ENCODE measurements around the gene MAN2B1. TPM values are rescaled to one million over a fixed set of nuclear protein-coding genes. Genes with fewer than 3 reads are reported as not detected.
A peak's percentile ranks its signal among the peaks of the same experiment; 100 is the strongest.

The MAN2B1 gene
- total and polyA plus RNA-seq, 7 experiments from 2014 or later, result 40.6 to 215 (median 122) TPM

- no peaks in the 10 kb centered on the region for H3K27me3 ChIP-seq (ENCODE audit: control insufficient read depth in 2 of 2, insufficient read depth in 2 of 2, low read length in 2 of 2)
- Mint-ChIP-seq H3K36me3 (peaks cover 0 to 41% (median 4%) of the 10 kb centered on the region in 5 donors), H3K27ac (no peak overlapping the region), H3K9me3 (no peaks in the 10 kb centered on the region), H3K4me1 (no peaks in the 10 kb centered on the region), H3K27me3 (no peaks in the 10 kb centered on the region), H3K4me3 (no peak overlapping the region)
- peaks cover 0 to 75% (median 14%) of the 10 kb centered on the region in 3 experiments for H3K36me3 ChIP-seq (ENCODE audit: control insufficient read depth in 2 of 3, insufficient read depth in 3 of 3, low read length in 3 of 3)
- ATAC-seq (no peak), DNase-seq (no peak)
- H3K4me1 ChIP-seq (ENCODE audit: control insufficient read depth in 2 of 2, insufficient read depth in 2 of 2, low read length in 2 of 2), result no peaks in the 10 kb centered on the region
- H3K27ac ChIP-seq (ENCODE audit: low read depth, low read length), result no peak overlapping the region
- POLR2A ChIA-PET, result interaction anchor here (0.6 to 0.8 kb wide), 3 partner anchors 12 to 188 kb away, joined by 3 to 7 read pairs (median 4); partner anchors contain the start of gene FBXW9
- intact Hi-C loops (cut with micrococcal nuclease), result no loop called here
- CTCF ChIA-PET, result interaction anchor here (0.6 to 1.5 kb wide), 3 partner anchors 51 to 259 kb away, joined by 3 to 5 read pairs (median 4); no protein-coding TSS in a partner anchor
- no peaks in the 10 kb centered on the region for H3K9me3 ChIP-seq (ENCODE audit: control insufficient read depth in 2 of 3, low read length in 3 of 3)
- no peak overlapping the region for H3K4me3 ChIP-seq (ENCODE audit: low read length)
Observed at GRCh38 chr19:12708641-12709040, 42.1 kb upstream of the MAN2B1 start.

DNA sequence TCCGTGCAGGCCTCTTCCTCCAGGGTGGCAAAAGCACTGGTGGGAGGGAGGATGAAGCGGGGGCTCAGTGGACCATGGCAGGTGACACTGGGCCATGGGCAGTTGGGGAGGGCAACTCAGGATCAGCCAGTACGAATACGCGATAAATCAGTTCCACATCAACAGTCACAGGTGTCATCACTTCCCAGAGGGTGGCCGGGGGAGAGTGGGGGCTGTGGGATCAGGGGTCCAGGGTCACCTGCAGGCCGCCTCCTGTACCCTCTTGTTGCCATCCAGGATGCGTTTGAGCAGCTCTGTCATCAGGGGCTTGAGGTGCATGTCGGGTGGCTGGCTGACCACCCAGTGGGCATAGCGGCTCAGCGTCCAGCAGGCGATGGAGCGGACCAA, 39.8 kb upstream of the MAN2B1 start:
- H3K27ac Mint-ChIP-seq, result no peak overlapping the region

DNA sequence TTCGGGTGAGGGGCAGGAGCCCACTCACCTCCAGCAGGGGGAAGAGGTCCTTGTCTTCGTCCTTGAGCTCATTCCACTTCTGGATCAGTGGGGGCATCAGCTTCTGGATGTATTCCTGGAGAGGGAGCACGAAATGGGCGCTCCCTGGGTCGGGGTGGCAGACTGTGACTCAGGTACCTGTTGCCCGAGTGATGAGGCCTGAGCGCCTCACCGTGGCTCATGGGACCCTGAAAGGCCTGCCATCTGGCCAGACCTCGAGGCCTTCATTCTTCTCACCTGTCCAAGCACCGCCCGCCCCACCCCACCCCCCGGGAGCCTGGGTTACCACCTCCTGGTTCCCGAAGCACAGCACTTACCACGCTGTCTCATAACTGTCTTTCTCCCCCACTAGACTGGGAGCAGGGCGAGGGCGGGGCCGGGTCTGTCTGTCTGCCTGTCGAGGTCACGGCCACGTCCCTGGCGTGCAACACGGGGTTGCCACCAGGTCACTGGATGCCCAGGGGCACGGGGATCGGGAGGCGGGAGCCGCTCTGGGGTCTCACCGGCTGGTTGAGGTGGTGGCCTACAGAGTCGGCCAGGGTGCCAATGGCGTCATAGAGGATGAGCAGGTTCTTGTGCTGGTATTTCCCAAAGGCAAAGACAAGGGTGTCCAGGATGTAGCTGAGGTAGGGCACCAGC, 39.3 kb upstream of the MAN2B1 start:
- no peak for DNase-seq
- H3K4me3 ChIP-seq (ENCODE audit: low read length), result no peak overlapping the region
- ChIA-PET POLR2A (interaction anchor here (1.4 kb wide), 1 partner anchor 9 kb away, joined by 3 read pairs; the partner anchor contains the start of gene FBXW9), CTCF (no interaction called here)
- Mint-ChIP-seq H3K36me3 (peaks cover 0 to 31% (median 4%) of the 10 kb centered on the region in 5 donors), H3K9me3 (no peaks in the 10 kb centered on the region), H3K27ac (no peak overlapping the region), H3K27me3 (no peaks in the 10 kb centered on the region), H3K4me1 (peaks cover 0 to 4% (median 0%) of the 10 kb centered on the region in 7 donors), H3K4me3 (no peak overlapping the region)
- no peaks in the 10 kb centered on the region for H3K4me1 ChIP-seq (ENCODE audit: control insufficient read depth in 2 of 2, insufficient read depth in 2 of 2, low read length in 2 of 2)
- intact Hi-C loops (cut with micrococcal nuclease), result no loop called here
- no peaks in the 10 kb centered on the region for H3K9me3 ChIP-seq (ENCODE audit: control insufficient read depth in 2 of 3, low read length in 3 of 3)
- H3K36me3 ChIP-seq (ENCODE audit: control insufficient read depth in 2 of 3, insufficient read depth in 3 of 3, low read length in 3 of 3), result peaks cover 0 to 87% (median 16%) of the 10 kb centered on the region in 3 experiments
- H3K27ac ChIP-seq (ENCODE audit: low read depth, low read length), result no peak overlapping the region
- H3K27me3 ChIP-seq (ENCODE audit: control insufficient read depth in 2 of 2, insufficient read depth in 2 of 2, low read length in 2 of 2), result no peaks in the 10 kb centered on the region
- ATAC-seq, result no peak

More for the DNA sequence above, 39.8 kb upstream of the MAN2B1 start:
- Mint-ChIP-seq H3K36me3 (peaks cover 0 to 36% (median 4%) of the 10 kb centered on the region in 5 donors), H3K27me3 (no peaks in the 10 kb centered on the region), H3K4me1 (peaks cover 0 to 4% (median 0%) of the 10 kb centered on the region in 7 donors), H3K4me3 (no peak overlapping the region), H3K9me3 (no peaks in the 10 kb centered on the region)
- no peak for ATAC-seq
- no peaks in the 10 kb centered on the region for H3K27me3 ChIP-seq (ENCODE audit: control insufficient read depth in 2 of 2, insufficient read depth in 2 of 2, low read length in 2 of 2)
- no peaks in the 10 kb centered on the region for H3K4me1 ChIP-seq (ENCODE audit: control insufficient read depth in 2 of 2, insufficient read depth in 2 of 2, low read length in 2 of 2)
- intact Hi-C loops (cut with micrococcal nuclease), result no loop called here
- no peak overlapping the region for H3K4me3 ChIP-seq (ENCODE audit: low read length)
- ChIA-PET CTCF (no interaction called here), POLR2A (no interaction called here)
- H3K36me3 ChIP-seq (ENCODE audit: control insufficient read depth in 2 of 3, insufficient read depth in 3 of 3, low read length in 3 of 3), result peaks cover 0 to 86% (median 17%) of the 10 kb centered on the region in 3 experiments
- H3K27ac ChIP-seq (ENCODE audit: low read depth, low read length), result no peak overlapping the region
- no peaks in the 10 kb centered on the region for H3K9me3 ChIP-seq (ENCODE audit: control insufficient read depth in 2 of 3, low read length in 3 of 3)
- no peak for DNase-seq

GRCh38 chr19:12705169-12705568, 38.6 kb upstream of the MAN2B1 start:
- H3K36me3 ChIP-seq (ENCODE audit: control insufficient read depth in 2 of 3, insufficient read depth in 3 of 3, low read length in 3 of 3), result peaks cover 0 to 85% (median 12%) of the 10 kb centered on the region in 3 experiments
- no peak for ATAC-seq

DNA sequence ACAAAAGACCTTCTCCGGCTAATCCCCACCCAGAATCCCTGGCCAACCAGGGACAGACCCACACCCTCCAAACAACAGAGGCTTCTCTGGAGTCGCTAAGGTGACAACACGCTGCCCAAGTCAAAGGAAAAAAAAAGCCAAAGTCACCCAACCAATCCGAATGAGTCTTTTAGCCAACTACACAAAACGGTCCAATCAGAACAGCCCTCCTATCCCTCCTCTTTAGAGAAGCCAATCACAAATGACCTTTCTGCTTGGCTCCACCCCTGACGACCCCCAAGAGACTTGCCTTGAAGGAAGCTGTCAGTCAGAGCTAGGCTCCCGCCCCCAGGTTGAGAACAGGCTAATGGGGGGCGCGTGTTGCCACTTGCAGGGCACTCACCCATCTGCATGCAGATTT, 36.5 kb upstream of the MAN2B1 start:
- Mint-ChIP-seq H3K4me1 (peaks cover 0 to 7% (median 3%) of the 10 kb centered on the region in 7 donors), H3K9me3 (no peaks in the 10 kb centered on the region), H3K27ac (peak overlapping the region in 1 of 9 donors; percentile 19), H3K27me3 (no peaks in the 10 kb centered on the region), H3K36me3 (peaks cover 0 to 25% (median 4%) of the 10 kb centered on the region in 5 donors), H3K4me3 (no peak overlapping the region)
- peaks cover 0 to 73% (median 11%) of the 10 kb centered on the region in 3 experiments for H3K36me3 ChIP-seq (ENCODE audit: control insufficient read depth in 2 of 3, insufficient read depth in 3 of 3, low read length in 3 of 3)
- ChIA-PET POLR2A (no interaction called here), CTCF (interaction anchor here (0.6 kb wide), 1 partner anchor 39 kb away, joined by 5 read pairs; no protein-coding TSS in a partner anchor)
- no peak overlapping the region for H3K27ac ChIP-seq (ENCODE audit: low read depth, low read length)
- no peak overlapping the region for H3K4me3 ChIP-seq (ENCODE audit: low read length)
- no peaks in the 10 kb centered on the region for H3K9me3 ChIP-seq (ENCODE audit: control insufficient read depth in 2 of 3, low read length in 3 of 3)
- ATAC-seq, result no peak
- no peak for DNase-seq
- H3K27me3 ChIP-seq (ENCODE audit: control insufficient read depth in 2 of 2, insufficient read depth in 2 of 2, low read length in 2 of 2), result no peaks in the 10 kb centered on the region
- no peaks in the 10 kb centered on the region for H3K4me1 ChIP-seq (ENCODE audit: control insufficient read depth in 2 of 2, insufficient read depth in 2 of 2, low read length in 2 of 2)
- intact Hi-C loops (cut with micrococcal nuclease), result no loop called here

More at GRCh38 chr19:12705169-12705568, 38.6 kb upstream of the MAN2B1 start:
- no peaks in the 10 kb centered on the region for H3K9me3 Mint-ChIP-seq
- Histone ChIP-seq H3K27me3 (ENCODE audit: control insufficient read depth in 2 of 2, insufficient read depth in 2 of 2, low read length in 2 of 2) (no peaks in the 10 kb centered on the region), H3K9me3 (ENCODE audit: control insufficient read depth in 2 of 3, low read length in 3 of 3) (no peaks in the 10 kb centered on the region), H3K4me1 (ENCODE audit: control insufficient read depth in 2 of 2, insufficient read depth in 2 of 2, low read length in 2 of 2) (no peaks in the 10 kb centered on the region), H3K27ac (ENCODE audit: low read depth, low read length) (no peak overlapping the region), H3K4me3 (ENCODE audit: low read length) (no peak overlapping the region)
- intact Hi-C loops (cut with micrococcal nuclease), result no loop called here
- POLR2A ChIA-PET, result interaction anchor here (1.4 kb wide), 1 partner anchor 8 kb away, joined by 3 read pairs; the partner anchor contains the start of gene FBXW9
- peaks cover 0 to 4% (median 0%) of the 10 kb centered on the region in 7 donors for H3K4me1 Mint-ChIP-seq
- H3K27ac Mint-ChIP-seq, result no peak overlapping the region
- CTCF ChIA-PET, result no interaction called here
- no peaks in the 10 kb centered on the region for H3K27me3 Mint-ChIP-seq
- peaks cover 0 to 26% (median 4%) of the 10 kb centered on the region in 5 donors for H3K36me3 Mint-ChIP-seq
- DNase-seq, result no peak
- H3K4me3 Mint-ChIP-seq, result no peak overlapping the region

- Histone ChIP-seq H3K4me1 (ENCODE audit: control insufficient read depth in 2 of 2, insufficient read depth in 2 of 2, low read length in 2 of 2) (peaks cover 5% of the 10 kb centered on the region in 2 donors), H3K36me3 (ENCODE audit: control insufficient read depth in 2 of 3, insufficient read depth in 3 of 3, low read length in 3 of 3) (peaks cover 0 to 66% (median 11%) of the 10 kb centered on the region in 3 experiments), H3K4me3 (ENCODE audit: low read length) (no peak overlapping the region), H3K27ac (ENCODE audit: low read depth, low read length) (no peak overlapping the region), H3K27me3 (ENCODE audit: control insufficient read depth in 2 of 2, insufficient read depth in 2 of 2, low read length in 2 of 2) (no peaks in the 10 kb centered on the region), H3K9me3 (ENCODE audit: control insufficient read depth in 2 of 3, low read length in 3 of 3) (no peaks in the 10 kb centered on the region)
- CTCF ChIA-PET, result no interaction called here
- Mint-ChIP-seq H3K4me3 (no peak overlapping the region), H3K27ac (peak overlapping the region in 1 of 9 donors; percentile 56), H3K36me3 (peaks cover 0 to 24% (median 4%) of the 10 kb centered on the region in 5 donors), H3K9me3 (no peaks in the 10 kb centered on the region), H3K27me3 (no peaks in the 10 kb centered on the region), H3K4me1 (peaks cover 0 to 11% (median 7%) of the 10 kb centered on the region in 7 donors)
- intact Hi-C loops (cut with micrococcal nuclease), result no loop called here
- ATAC-seq (no peak), DNase-seq (no peak)
- POLR2A ChIA-PET, result interaction anchor here (0.5 kb wide), 1 partner anchor 531 kb away, joined by 3 read pairs; no protein-coding TSS in a partner anchor
Observed at GRCh38 chr19:12701596-12702282, 35.2 kb upstream of the MAN2B1 start.
